IMR-90 (cell line): ENCODE measurements around the gene RAC3.

Experiments used
- CEBPB ChIP-seq: IDR thresholded peaks from 2 replicates; pipeline ENCODE4 v1.6.1; 2012; ENCODE audit warnings: low read depth, low read length, improper control_type of control experiment
- CTCF ChIP-seq: conservative IDR thresholded peaks from 2 replicates; pipeline ENCODE4 v1.5.1; 2012; ENCODE audit warnings: mild to moderate bottlenecking, low read depth, low read length, improper control_type of control experiment
- POLR2A ChIP-seq: IDR thresholded peaks from 2 replicates; pipeline ENCODE4 v1.6.1; 2012; ENCODE audit warnings: mild to moderate bottlenecking, low read depth, low read length
- RAD21 ChIP-seq: IDR thresholded peaks from 2 replicates; pipeline ENCODE4 v1.6.1; 2012; ENCODE audit warnings: low read length, improper control_type of control experiment
- SMC3 ChIP-seq: fragments of 150-350 bp; IDR thresholded peaks from 2 replicates; pipeline ENCODE4 v1.6.1; 2016; ENCODE audit warnings: low read depth, mild to moderate bottlenecking, antibody characterized with exemption, low read length, moderate library complexity
- USF2 ChIP-seq: fragments of 150-350 bp; IDR thresholded peaks from 2 replicates; pipeline ENCODE4 v1.6.1; 2017; ENCODE audit warnings: mild to moderate bottlenecking, antibody characterized with exemption, low read length, low read depth

GRCh38 chr17:82016875-82017459, 14.5 kb upstream of the RAC3 start:
- TF ChIP-seq CTCF, result no peak
- TF ChIP-seq POLR2A, result no peak
- no peak for TF ChIP-seq USF2
- no peak for TF ChIP-seq CEBPB
- no peak for TF ChIP-seq RAD21
- no peak for TF ChIP-seq SMC3
